Upper lobe of left lung (tissue), 6 donors: ENCODE data around the gene PTPRG. TPM values are rescaled to one million over a fixed set of nuclear protein-coding genes. Genes with fewer than 3 reads are reported as not detected.

Source experiments
- ATAC-seq, 2 donors: fragments of 200-7000 bp; cut with Tn5 transposase; one replicate each; pipeline ENCODE4 v1.9.1; 2022; ENCODE audit warnings: mild to moderate bottlenecking in 2 of 2, moderate library complexity in 2 of 2; ENCODE audit not compliant: low FRiP score in 2 of 2
- DNase-seq, 2 donors: peaks; one replicate each; pipeline ENCODE4 v3.0.0-alpha.2; 2019 to 2020
- H3K27ac ChIP-seq, 4 donors: fragments of 200-600 bp; sonication (generic); one replicate each; pipeline ENCODE4 v1.5.1; 2016 to 2019
- H3K27me3 ChIP-seq, 4 donors: fragments of 200-600 bp; sonication (generic); one replicate each; pipeline ENCODE4 v1.5.1; 2017 to 2019
- H3K36me3 ChIP-seq, 4 donors: fragments of 200-600 bp; sonication (generic); one replicate each; pipeline ENCODE4 v1.5.1; 2016 to 2019
- H3K4me1 ChIP-seq, 4 donors: fragments of 200-600 bp; sonication (generic); one replicate each; pipeline ENCODE4 v1.5.1; 2018 to 2019
- H3K4me3 ChIP-seq, 4 donors: fragments of 200-600 bp; sonication (generic); one replicate each; pipeline ENCODE4 v1.5.1; 2017 to 2019; ENCODE audit warnings: mild to moderate bottlenecking in 2 of 4, moderate library complexity in 1 of 4
- H3K9me3 ChIP-seq, 4 donors: fragments of 200-600 bp; sonication (generic); one replicate each; pipeline ENCODE4 v1.5.1; 2018 to 2019
- CTCF ChIP-seq, 6 experiments: fragments of 450-650 bp in 4 of 6; fragments of 200-600 bp in 2 of 6; sonication (generic) in 2 of 6; IDR thresholded peaks; one replicate each; pipeline ENCODE4 v1.5.1; 2016 to 2019; ENCODE audit warnings: antibody characterized with exemption in 6 of 6
- EP300 ChIP-seq, 4 donors: sonication (generic); formaldehyde crosslinking; IDR thresholded peaks; one replicate each; pipeline ENCODE4 v1.5.1; 2017; ENCODE audit warnings: antibody characterized with exemption in 4 of 4, control low read depth in 2 of 4
- POLR2A ChIP-seq, 4 donors: fragments of 450-650 bp; IDR thresholded peaks; one replicate each; pipeline ENCODE4 v1.5.1; 2016 to 2017; ENCODE audit warnings: antibody characterized with exemption in 4 of 4, mild to moderate bottlenecking in 2 of 4
- POLR2AphosphoS5 ChIP-seq, 2 donors: sonication (generic); formaldehyde crosslinking; IDR thresholded peaks; one replicate each; pipeline ENCODE4 v1.5.1; 2017; ENCODE audit warnings: antibody characterized with exemption in 2 of 2
- WGBS, 2 donors: methylation state at CpG; one replicate each; pipeline ENCODE4 v1.1.5; 2017 to 2018; 5-methylcytosine and 5-hydroxymethylcytosine counted together
- total RNA-seq, 6 donors: library from RNA; depleted of rRNA in 4 of 6; stranded (reverse); fragments of >200 nt in 4 of 6; gene quantifications; one replicate each; pipeline versions ENCODE4 v1.1.0 to v1.2.1, GENCODE V29; 2016 to 2021
- donor health status: DM: no; HTN: no; CAD: no; lungs with moderate emphysema.
- donor health status: DM: no; HTN: yes; CAD: no; lungs with severe emphysema.

PTPRG gene
- total RNA-seq, 6 donors from 2014 or later = 58.7 to 101 (median 68.8) TPM

- H3K4me1 ChIP-seq = no peaks in the 10 kb centered on the region
- 62 to 72% methylated on average over 4 of the region's 4 CpGs for WGBS, 2 donors
Measured at GRCh38 chr3:62088472-62089104, 527.2 kb downstream of the PTPRG start.

GRCh38 chr3:62090066-62090465, 528.7 kb downstream of the PTPRG start:
- WGBS, 2 donors = 70 to 72% methylated on average over 2 of the region's 2 CpGs
- TF ChIP-seq POLR2AphosphoS5 (IDR thresholded peaks at IDR 0.05) (no peak), CTCF (IDR thresholded peaks at IDR 0.05) (no peak), EP300 (IDR thresholded peaks at IDR 0.05) (no peak), POLR2A (IDR thresholded peaks at IDR 0.05) (no peak)
- ATAC-seq (no peak), DNase-seq (no peak)
- no peaks in the 10 kb centered on the region for H3K36me3 ChIP-seq
- H3K4me3 ChIP-seq = no peak overlapping the region
- H3K4me1 ChIP-seq = no peaks in the 10 kb centered on the region
- H3K9me3 ChIP-seq = no peaks in the 10 kb centered on the region
- no peak overlapping the region for H3K27ac ChIP-seq
- no peaks in the 10 kb centered on the region for H3K27me3 ChIP-seq

More at GRCh38 chr3:62088472-62089104, 527.2 kb downstream of the PTPRG start:
- Histone ChIP-seq H3K27ac (no peak overlapping the region), H3K4me3 (no peak overlapping the region), H3K36me3 (no peaks in the 10 kb centered on the region), H3K27me3 (no peaks in the 10 kb centered on the region), H3K9me3 (no peaks in the 10 kb centered on the region)
- DNase-seq (no peak), ATAC-seq (no peak)
- TF ChIP-seq POLR2A (IDR thresholded peaks at IDR 0.05) = no peak
- no peak for TF ChIP-seq EP300 (IDR thresholded peaks at IDR 0.05)

- DNase-seq (no peak), ATAC-seq (no peak)
- WGBS, 2 donors = 94 to 95% methylated on average over 5 of the region's 5 CpGs
- no peaks in the 10 kb centered on the region for H3K4me1 ChIP-seq
- TF ChIP-seq CTCF (IDR thresholded peaks at IDR 0.05) (no peak), POLR2AphosphoS5 (IDR thresholded peaks at IDR 0.05) (no peak), POLR2A (IDR thresholded peaks at IDR 0.05) (no peak), EP300 (IDR thresholded peaks at IDR 0.05) (no peak)
- no peaks in the 10 kb centered on the region for H3K9me3 ChIP-seq
- no peak overlapping the region for H3K4me3 ChIP-seq
- H3K36me3 ChIP-seq = no peaks in the 10 kb centered on the region
- no peaks in the 10 kb centered on the region for H3K27me3 ChIP-seq
- H3K27ac ChIP-seq = no peak overlapping the region
Measured at GRCh38 chr3:62090519-62090918, 529.1 kb downstream of the PTPRG start.

GRCh38 chr3:62093025-62093424, 531.7 kb downstream of the PTPRG start:
- TF ChIP-seq POLR2A (IDR thresholded peaks at IDR 0.05) = no peak
- no peak for TF ChIP-seq CTCF (IDR thresholded peaks at IDR 0.05)
- no peak for TF ChIP-seq EP300 (IDR thresholded peaks at IDR 0.05)
- no peak for TF ChIP-seq POLR2AphosphoS5 (IDR thresholded peaks at IDR 0.05)
- H3K4me3 ChIP-seq = no peak overlapping the region
- no peaks in the 10 kb centered on the region for H3K27me3 ChIP-seq
- 89 to 93% methylated on average over 8 of the region's 8 CpGs for WGBS, 2 donors
- no peak for ATAC-seq
- no peak overlapping the region for H3K27ac ChIP-seq
- no peaks in the 10 kb centered on the region for H3K36me3 ChIP-seq
- DNase-seq = no peak
- no peaks in the 10 kb centered on the region for H3K9me3 ChIP-seq
- H3K4me1 ChIP-seq = no peaks in the 10 kb centered on the region

GRCh38 chr3:62094461-62094860, 533.1 kb downstream of the PTPRG start:
- Histone ChIP-seq H3K36me3 (no peaks in the 10 kb centered on the region), H3K4me3 (no peak overlapping the region), H3K27me3 (no peaks in the 10 kb centered on the region), H3K9me3 (no peaks in the 10 kb centered on the region), H3K4me1 (no peaks in the 10 kb centered on the region), H3K27ac (no peak overlapping the region)
- 88 to 92% methylated on average over 5 of the region's 5 CpGs for WGBS, 2 donors
- ATAC-seq (no peak), DNase-seq (no peak)
- TF ChIP-seq POLR2A (IDR thresholded peaks at IDR 0.05) (no peak), POLR2AphosphoS5 (IDR thresholded peaks at IDR 0.05) (no peak), CTCF (IDR thresholded peaks at IDR 0.05) (no peak), EP300 (IDR thresholded peaks at IDR 0.05) (no peak)
